NCI-H2107 treated with DMSO at 0.1 percent for 48 hours (cell line): ENCODE data around the gene BPIFB3.
"Not testable (repeated sequence)": the region's sequence is repeated elsewhere in the genome, so short reads cannot be mapped to it uniquely, and the experiment has no call there.

ENCODE experiments used
- DNase-seq: peaks from one replicate; lab custom pipeline; 2025; ENCODE audit not compliant: unreplicated experiment; lab: John Stamatoyannopoulos, UW

BPIFB3 gene

GRCh38 chr20:33112547-33113386 is 59.1 kb downstream of the BPIFB3 start:
- no peak for DNase-seq

GRCh38 chr20:33113387-33113908 is 59.7 kb downstream of the BPIFB3 start:
- no peak for DNase-seq

GRCh38 chr20:33115501-33115900 is 61.8 kb downstream of the BPIFB3 start:
- not testable (repeated sequence) for DNase-seq

DNA sequence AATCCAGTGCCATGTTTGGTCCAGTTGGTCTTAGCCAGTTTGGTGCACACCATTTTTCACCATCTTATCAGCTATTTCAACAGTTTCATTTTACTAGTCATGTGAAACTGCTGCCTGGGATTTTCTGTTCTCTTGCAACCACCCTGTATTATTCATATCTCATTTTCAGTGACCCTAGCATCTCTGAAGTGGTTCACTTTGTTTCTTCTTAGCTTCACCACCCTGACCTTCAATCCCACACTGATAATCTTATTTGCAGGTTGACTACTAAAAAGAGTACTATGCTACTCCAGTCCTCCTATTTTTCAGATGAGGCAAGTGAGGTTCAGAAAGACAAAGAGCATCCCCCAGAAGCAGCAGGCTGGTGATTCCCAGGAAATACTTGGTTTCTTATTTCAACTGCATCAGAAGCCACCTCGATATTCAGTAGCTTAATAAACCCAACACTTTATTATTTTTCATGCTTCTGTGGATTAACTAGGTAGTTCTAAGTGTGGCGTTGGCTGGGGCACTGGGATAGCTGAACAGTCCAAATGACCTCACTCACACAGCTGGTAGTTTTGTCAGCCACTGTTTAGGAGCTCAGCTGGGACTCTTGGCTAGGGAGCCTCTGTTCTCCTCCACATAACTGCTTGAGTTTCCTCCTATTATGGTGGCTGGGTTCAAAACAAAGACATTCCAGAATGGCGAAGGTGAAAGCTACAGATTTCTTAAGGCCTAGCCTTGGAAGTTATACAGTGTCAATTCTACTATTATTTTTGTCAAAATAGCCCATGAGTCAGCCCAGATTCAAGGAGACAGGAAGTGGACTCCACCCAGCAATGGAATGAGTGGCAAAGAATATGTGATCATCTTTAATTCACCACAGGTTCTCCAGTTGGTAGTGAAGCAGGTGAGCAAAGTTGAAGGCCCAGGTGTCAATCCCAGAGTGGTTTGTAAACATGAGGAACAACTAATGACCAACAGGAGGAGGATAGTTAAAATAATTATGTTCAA is 66.3 kb downstream of the BPIFB3 start:
- no peak for DNase-seq

DNA sequence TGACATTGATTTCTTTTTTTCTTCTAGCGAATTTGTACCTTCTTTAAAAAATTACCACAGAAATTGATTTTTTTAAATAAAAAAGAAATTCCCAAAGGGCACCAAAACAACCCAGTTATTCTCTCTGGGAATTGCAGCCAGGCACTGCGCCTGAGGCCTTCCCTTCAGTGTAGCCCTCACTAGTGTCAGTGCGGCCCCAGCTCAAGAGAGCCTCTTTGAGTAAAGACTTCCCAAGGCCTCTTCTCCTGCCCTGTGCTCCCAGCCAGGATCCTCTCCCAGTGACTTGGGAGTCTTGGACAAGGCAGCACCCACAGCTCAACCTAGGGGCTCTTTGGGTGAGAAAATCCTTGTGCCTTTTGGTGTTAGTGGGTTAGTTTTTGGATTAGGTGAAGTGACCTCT is 67.2 kb downstream of the BPIFB3 start:
- no peak for DNase-seq

GRCh38 chr20:33122297-33122696 is 68.6 kb downstream of the BPIFB3 start:
- DNase-seq, result not testable (repeated sequence)
